Right ventricle myocardium superior (tissue), 1 donor: ENCODE results near the gene GCSAML. TPM values are rescaled to one million over a fixed set of nuclear protein-coding genes. Genes with fewer than 3 reads are reported as not detected.

ENCODE experiments used
- ATAC-seq: fragments of 200-7000 bp; cut with Tn5 transposase; one replicate; pipeline ENCODE4 v1.9.1; 2020; ENCODE audit warnings: mild to moderate bottlenecking; ENCODE audit not compliant: poor library complexity
- DNase-seq: peaks from one replicate; pipeline ENCODE4 v3.0.0-alpha.2; 2020
- intact Hi-C: fragments of 100-400 bp; cut with DNase I; formaldehyde crosslinking; loops from one replicate; pipeline ENCODE4 v1.11.2; 2022
- total RNA-seq: library from RNA; stranded (reverse); fragmentation: NEBNext Ultra II Directional; extraction: Animal tissue kit (Norgen Biotek cat#: 25700); gene quantifications from one replicate; pipeline ENCODE4 v1.2.1, GENCODE V29; 2021
- donor health status: DM: no; HTN: yes; CAD: no; lungs with severe emphysema.

Gene GCSAML
- total RNA-seq, 1 donor from 2014 or later, result 0.24 TPM

- ATAC-seq, result no peak
- intact Hi-C loops, result no loop called here
- no peak for DNase-seq
Measured at GRCh38 chr1:247557926-247558674, 9.2 kb downstream of the GCSAML start.

DNA sequence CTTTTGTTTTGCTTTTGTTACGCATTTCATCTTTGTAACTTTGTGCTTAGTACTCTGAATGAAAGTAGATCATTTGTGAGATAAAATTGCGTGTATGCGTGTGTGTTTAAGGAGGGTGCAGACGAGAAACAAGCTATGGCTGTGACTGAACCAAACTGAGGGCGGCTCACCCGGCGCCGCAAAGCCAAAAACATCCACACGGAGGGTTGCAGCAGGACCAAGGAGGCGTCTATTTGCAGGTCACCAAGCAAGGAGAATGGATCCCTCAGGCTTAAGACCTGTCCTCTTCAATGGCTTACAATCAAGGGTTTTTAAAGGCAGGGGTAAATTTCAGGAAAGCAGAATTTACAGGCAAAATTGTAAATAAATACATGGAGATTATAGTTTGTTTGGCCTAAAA lies 12.8 kb downstream of the GCSAML start:
- DNase-seq (no peak), ATAC-seq (no peak)
- intact Hi-C loops, result no loop called here

- no peak for ATAC-seq
- intact Hi-C loops, result no loop called here
- no peak for DNase-seq
Measured at GRCh38 chr1:247562198-247562597, 13.3 kb downstream of the GCSAML start.

DNA sequence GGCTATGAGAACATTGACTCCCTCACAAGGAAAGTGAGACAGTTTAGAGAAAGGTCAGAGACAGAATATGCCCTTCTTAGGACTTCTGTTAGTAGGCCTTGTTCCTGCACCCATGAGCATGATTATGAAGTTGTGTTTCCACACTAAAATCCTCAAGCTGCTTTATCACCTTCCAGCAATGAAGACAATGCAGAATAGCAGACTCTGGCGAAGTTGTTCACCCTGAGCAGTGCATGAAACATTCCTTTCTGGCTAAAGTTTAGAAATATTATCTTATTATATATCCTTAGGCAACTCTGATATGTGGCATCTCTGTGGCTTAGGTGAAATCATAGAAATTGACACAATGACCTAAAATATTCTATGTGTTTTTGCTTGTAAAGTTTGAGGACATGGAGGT lies 25.3 kb downstream of the GCSAML start:
- intact Hi-C loops, result no loop called here
- ATAC-seq, result no peak
- no peak for DNase-seq

DNA sequence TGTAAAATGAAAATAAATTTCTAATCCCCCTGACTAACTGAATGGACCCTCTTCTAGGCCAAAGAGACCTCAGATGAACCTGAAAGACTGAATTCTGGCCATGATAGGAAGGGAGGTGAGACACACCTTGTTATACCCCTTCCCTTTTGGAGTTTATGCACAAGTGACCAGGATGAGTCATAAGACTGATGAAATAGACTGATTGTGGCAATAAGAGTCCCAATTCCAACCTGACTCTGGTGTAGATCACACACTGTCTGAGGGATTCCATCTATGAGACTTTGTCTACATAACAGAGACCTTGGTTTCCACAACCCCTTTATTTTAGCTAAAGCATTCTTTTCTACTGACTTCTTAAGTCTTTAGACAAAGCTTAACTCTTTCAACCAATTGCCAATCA lies 25.7 kb downstream of the GCSAML start:
- intact Hi-C loops, result no loop called here
- ATAC-seq, result no peak
- DNase-seq, result no peak

DNA sequence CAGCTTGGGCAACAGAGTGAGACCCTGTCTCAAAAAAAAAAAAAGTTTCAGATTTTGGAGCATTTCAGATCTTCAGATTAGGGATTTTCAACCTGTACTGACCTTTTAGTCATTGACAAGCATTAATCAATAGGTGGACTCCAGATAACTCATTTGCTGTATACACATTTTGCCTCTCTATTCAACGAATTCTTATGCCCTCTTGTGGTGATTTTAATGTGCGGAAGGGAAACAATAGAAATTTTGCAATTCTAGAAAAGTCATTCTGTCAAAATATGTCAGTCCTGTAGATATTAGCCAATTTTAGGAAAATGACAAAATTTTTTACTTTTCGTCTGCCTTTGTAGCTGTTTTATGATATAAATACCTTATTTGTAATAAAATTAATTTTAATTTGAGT lies 27.6 kb downstream of the GCSAML start:
- no peak for DNase-seq
- no peak for ATAC-seq
- intact Hi-C loops, result no loop called here

DNA sequence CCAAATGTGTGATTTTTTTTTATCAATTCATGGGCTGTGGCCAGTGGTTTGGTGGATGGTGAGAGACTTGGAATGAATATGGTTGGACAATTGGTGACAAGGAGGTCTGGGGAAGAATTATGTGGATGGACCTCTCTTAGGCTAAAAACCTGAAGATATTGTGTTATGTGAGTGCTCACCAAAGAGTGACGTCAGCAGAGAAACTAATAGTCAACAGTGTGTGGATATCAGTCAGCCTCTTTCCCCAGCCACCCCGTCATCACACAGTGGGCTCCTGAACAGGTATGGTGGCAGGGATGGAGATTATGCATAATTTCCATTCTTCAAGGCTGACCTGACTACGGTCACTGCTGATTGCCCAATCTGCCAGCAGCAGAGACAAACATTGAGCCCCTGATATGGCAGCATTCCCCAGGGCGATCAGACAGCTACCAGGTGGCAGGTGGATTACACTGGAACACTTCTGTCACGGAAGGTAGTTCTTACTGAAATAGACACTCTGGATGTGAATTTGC lies 30.1 kb downstream of the GCSAML start:
- no peak for DNase-seq
- ATAC-seq, result no peak
- intact Hi-C loops, result no loop called here

GRCh38 chr1:247588060-247588459 lies 39.1 kb downstream of the GCSAML start, which contains the start of gene OR2G2:
Gene OR2G2, plus strand, starts transcription at chr1:247588360. Its CDS starts 0 bp downstream, at chr1:247588360.
- DNase-seq (no peak), ATAC-seq (no peak)
- intact Hi-C loops, result no loop called here

GRCh38 chr1:247605286-247605685 lies 56.4 kb downstream of the GCSAML start, which contains the start of gene OR2G3:
Gene OR2G3, plus strand, starts transcription at chr1:247605586. Its CDS starts 0 bp downstream, at chr1:247605586.
- intact Hi-C loops, result no loop called here
- DNase-seq, result no peak
- no peak for ATAC-seq

DNA sequence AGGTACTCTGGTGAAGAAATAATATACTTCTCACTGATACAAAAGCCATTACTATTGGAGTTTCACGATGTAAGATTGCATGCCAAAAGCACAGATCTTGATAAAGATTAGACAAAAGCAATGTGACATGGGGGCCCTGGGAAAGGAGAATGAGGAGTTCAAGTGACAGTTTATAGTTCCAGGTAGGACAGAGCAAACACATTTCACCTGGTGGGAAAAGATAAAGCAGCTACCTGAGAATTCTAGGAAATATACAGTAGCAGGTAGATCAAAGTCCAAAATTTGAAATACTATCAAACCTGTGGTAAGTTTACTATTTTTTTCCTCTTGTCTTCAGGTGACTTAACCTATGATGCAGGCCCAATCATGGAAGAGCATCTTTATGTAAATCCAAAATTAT lies 64.5 kb downstream of the GCSAML start:
- ATAC-seq (no peak), DNase-seq (no peak)
- intact Hi-C loops, result no loop called here

GRCh38 chr1:247614625-247615024 lies 65.7 kb downstream of the GCSAML start:
- no peak for ATAC-seq
- intact Hi-C loops, result no loop called here

More at GRCh38 chr1:247614625-247615024, 65.7 kb downstream of the GCSAML start:
- no peak for DNase-seq

Other genes starting within 250 kb of the GCSAML start
- 12.2 TPM for gene ZNF496, start 217.3 kb upstream of the GCSAML start, total RNA-seq
- gene NLRP3, start 133.0 kb upstream of the GCSAML start, total RNA-seq, result 0.56 TPM
- not detected for gene OR2B11, start 91.0 kb upstream of the GCSAML start, total RNA-seq
- 0.03 TPM for gene OR2C3, start 12.7 kb upstream of the GCSAML start, total RNA-seq
- not detected for gene OR2G2, start 39.2 kb downstream of the GCSAML start, total RNA-seq
- gene OR2G3, start 56.5 kb downstream of the GCSAML start, total RNA-seq, result not detected
- not detected for gene OR13G1, start 130.6 kb downstream of the GCSAML start, total RNA-seq
- not detected for gene OR6F1, start 167.5 kb downstream of the GCSAML start, total RNA-seq
- gene OR14K1, start 189.5 kb downstream of the GCSAML start, total RNA-seq, result not detected
- gene OR14A2, start 199.0 kb downstream of the GCSAML start, total RNA-seq, result not detected
- gene OR1C1, start 211.4 kb downstream of the GCSAML start, total RNA-seq, result not detected